Esophagus muscularis mucosa (tissue), 4 donors: ENCODE results near the gene OTX1. TPM values are rescaled to one million over a fixed set of nuclear protein-coding genes. Genes with fewer than 3 reads are reported as not detected.
"Not testable (repeated sequence)": the region's sequence is repeated elsewhere in the genome, so short reads cannot be mapped to it uniquely, and the experiment has no call there.

Experiments used
- DNase-seq: peaks from one replicate; pipeline ENCODE4 v3.0.0-alpha.2; 2017; ENCODE audit errors: extremely low spot score
- H3K27ac ChIP-seq, 4 donors: fragments of 200-600 bp; sonication (generic); replicated peaks in 1 of 4; 1 replicate in 3 of 4; 2 replicates in 1 of 4; pipeline ENCODE4 v1.5.1; 2016 to 2019; ENCODE audit warnings: mild to moderate bottlenecking in 1 of 4
- H3K27me3 ChIP-seq, 4 donors: fragments of 200-600 bp; sonication (generic); one replicate each; pipeline versions ENCODE4 v1.5.1 to v1.6.0; 2016 to 2019
- H3K36me3 ChIP-seq, 4 donors: fragments of 200-600 bp; sonication (generic); one replicate each; pipeline ENCODE4 v1.5.1; 2016 to 2019
- H3K4me1 ChIP-seq, 4 donors: fragments of 200-600 bp; sonication (generic); one replicate each; pipeline ENCODE4 v1.5.1; 2016 to 2019
- H3K4me3 ChIP-seq, 4 donors: fragments of 200-600 bp; sonication (generic); 1 replicate in 2 of 4; 2 replicates in 2 of 4; pipeline ENCODE4 v1.5.1; 2016 to 2019; ENCODE audit warnings: mild to moderate bottlenecking in 4 of 4, moderate library complexity in 1 of 4
- H3K9me3 ChIP-seq, 4 donors: fragments of 200-600 bp; sonication (generic); 1 replicate in 3 of 4; 2 replicates in 1 of 4; pipeline ENCODE4 v1.5.1; 2016 to 2019
- CTCF ChIP-seq, 3 experiments: fragments of 200-600 bp in 2 of 3; fragments of 450-650 bp in 1 of 3; sonication (generic) in 2 of 3; IDR thresholded peaks; one replicate each; pipeline ENCODE4 v1.5.1; 2017 to 2019; ENCODE audit warnings: antibody characterized with exemption in 3 of 3, mild to moderate bottlenecking in 2 of 3, moderate library complexity in 1 of 3
- EP300 ChIP-seq: sonication (generic); formaldehyde crosslinking; IDR thresholded peaks from one replicate; pipeline ENCODE4 v1.6.1; 2017; ENCODE audit warnings: antibody characterized with exemption
- POLR2A ChIP-seq: fragments of 450-650 bp; IDR thresholded peaks from one replicate; pipeline ENCODE4 v1.6.1; 2017; ENCODE audit warnings: antibody characterized with exemption, moderate library complexity, mild to moderate bottlenecking, low read depth
- POLR2AphosphoS5 ChIP-seq, 2 donors: sonication (generic); formaldehyde crosslinking; IDR thresholded peaks; one replicate each; pipeline ENCODE4 v1.6.1; 2017; ENCODE audit warnings: antibody characterized with exemption in 2 of 2
- WGBS: methylation state at CpG from one replicate; pipeline ENCODE4 v1.1.5; 2018; 5-methylcytosine and 5-hydroxymethylcytosine counted together
- intact Hi-C: fragments of 100-400 bp; cut with DNase I; formaldehyde crosslinking; loops from one replicate; pipeline ENCODE4 v1.15.1; 2023
- total RNA-seq, 4 donors: library from RNA; depleted of rRNA; stranded (reverse); fragments of >200 nt; gene quantifications; one replicate each; pipeline versions ENCODE4 v1.1.0 to v1.2.1, GENCODE V29; 2016

OTX1 gene
- total RNA-seq, 4 donors from 2014 or later, result 0.26 TPM; not detected in 3

DNA sequence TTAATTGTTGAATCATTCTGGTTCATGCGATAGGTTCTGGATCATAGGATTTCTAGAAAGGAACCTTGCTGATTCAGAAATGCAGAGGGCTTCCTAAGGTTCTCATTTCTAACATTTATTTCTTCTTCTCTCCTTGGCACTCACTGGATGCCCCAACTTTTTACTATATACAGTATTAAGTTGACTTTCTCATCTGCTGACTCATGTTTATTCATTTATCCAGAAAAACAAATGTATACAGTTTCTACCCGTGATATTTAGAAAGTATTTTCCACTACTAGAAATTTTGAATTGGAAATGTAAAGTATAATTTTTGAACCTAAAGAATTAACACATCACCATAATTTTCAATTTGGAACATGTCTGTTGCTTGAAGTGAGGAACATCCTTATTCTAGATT is 32.2 kb upstream of the OTX1 start:
- Histone ChIP-seq H3K4me1 (no peaks in the 10 kb centered on the region), H3K27me3 (no peaks in the 10 kb centered on the region), H3K27ac (no peak overlapping the region), H3K36me3 (peaks cover 8 to 54% (median 16%) of the 10 kb centered on the region in 4 donors), H3K9me3 (no peaks in the 10 kb centered on the region), H3K4me3 (no peak overlapping the region)
- DNase-seq, result no peak
- intact Hi-C loops, result no loop called here
- TF ChIP-seq POLR2AphosphoS5 (IDR thresholded peaks at IDR 0.05), result no peak
- TF ChIP-seq POLR2A, result no peak
- no peak for TF ChIP-seq EP300
- TF ChIP-seq CTCF (IDR thresholded peaks at IDR 0.05), result no peak
- WGBS, result 91% methylated on average over 2 of the region's 2 CpGs

GRCh38 chr2:63019686-63020085 is 30.9 kb upstream of the OTX1 start:
- H3K4me1 ChIP-seq, H3K9me3 ChIP-seq, H3K27ac ChIP-seq, intact Hi-C loops, H3K27me3 ChIP-seq, DNase-seq, H3K4me3 ChIP-seq: not testable (repeated sequence)
- 90% methylated on average over 8 of the region's 8 CpGs for WGBS
- H3K36me3 ChIP-seq, result peaks cover 8 to 49% (median 15%) of the 10 kb centered on the region in 4 donors

GRCh38 chr2:63023444-63023843 is 27.2 kb upstream of the OTX1 start:
- Histone ChIP-seq H3K4me1 (no peaks in the 10 kb centered on the region), H3K27ac (no peak overlapping the region), H3K4me3 (no peak overlapping the region), H3K27me3 (no peaks in the 10 kb centered on the region), H3K36me3 (peaks cover 11 to 49% (median 19%) of the 10 kb centered on the region in 4 donors), H3K9me3 (no peaks in the 10 kb centered on the region)
- peak in 1 of 3 experiments; percentile 11 for TF ChIP-seq CTCF (IDR thresholded peaks at IDR 0.05)
- TF ChIP-seq POLR2A, result no peak
- no peak for DNase-seq
- WGBS, result 0% methylated on average over 1 of the region's 1 CpG
- intact Hi-C loops, result no loop called here

- no peaks in the 10 kb centered on the region for H3K9me3 ChIP-seq
- H3K27me3 ChIP-seq, result no peaks in the 10 kb centered on the region
- H3K4me1 ChIP-seq, result no peaks in the 10 kb centered on the region
- H3K4me3 ChIP-seq, result no peak overlapping the region
- no peak overlapping the region for H3K27ac ChIP-seq
- peaks cover 5 to 55% (median 12%) of the 10 kb centered on the region in 4 donors for H3K36me3 ChIP-seq
- no peak for TF ChIP-seq POLR2AphosphoS5 (IDR thresholded peaks at IDR 0.05)
- no peak for DNase-seq
- whole genome bisulfite sequencing, result 92% methylated on average over 2 of the region's 2 CpGs
- intact Hi-C loops, result no loop called here
Observed at GRCh38 chr2:63027220-63027619, 23.4 kb upstream of the OTX1 start.

DNA sequence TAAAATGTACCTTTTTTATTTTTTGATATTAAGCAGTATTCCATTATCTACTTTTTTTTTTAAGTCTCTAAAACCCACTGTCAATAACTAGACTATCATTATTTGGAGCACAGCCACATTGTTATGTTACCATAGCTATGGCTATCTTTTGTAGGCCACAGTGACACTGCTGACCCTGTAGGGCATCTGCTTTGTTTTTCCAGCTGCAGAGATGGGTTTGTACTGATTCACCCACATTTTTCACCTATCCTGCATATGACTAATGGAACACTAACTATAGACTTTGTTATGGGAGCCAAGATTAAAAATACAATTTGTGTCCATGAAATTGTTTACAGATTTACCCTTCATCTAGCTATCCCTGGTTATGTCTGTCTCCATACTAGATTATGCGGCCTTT is 21.6 kb upstream of the OTX1 start:
- DNase-seq, result no peak
- intact Hi-C loops, result no loop called here
- TF ChIP-seq CTCF (IDR thresholded peaks at IDR 0.05), result no peak
- TF ChIP-seq POLR2A, result no peak
- TF ChIP-seq EP300, result no peak
- TF ChIP-seq POLR2AphosphoS5 (IDR thresholded peaks at IDR 0.05), result no peak
- Histone ChIP-seq H3K4me1 (no peaks in the 10 kb centered on the region), H3K27ac (no peak overlapping the region), H3K9me3 (no peaks in the 10 kb centered on the region), H3K27me3 (no peaks in the 10 kb centered on the region), H3K36me3 (peaks cover 3 to 45% (median 8%) of the 10 kb centered on the region in 4 donors), H3K4me3 (no peak overlapping the region)
- WGBS, result 92% methylated on average over 1 of the region's 1 CpG

- no peak for TF ChIP-seq CTCF (IDR thresholded peaks at IDR 0.05)
- no peak for TF ChIP-seq EP300
- no peak for TF ChIP-seq POLR2A
- TF ChIP-seq POLR2AphosphoS5 (IDR thresholded peaks at IDR 0.05), result no peak
- H3K4me1 ChIP-seq, result no peaks in the 10 kb centered on the region
- no peaks in the 10 kb centered on the region for H3K27me3 ChIP-seq
- H3K27ac ChIP-seq, result no peak overlapping the region
- no peaks in the 10 kb centered on the region for H3K9me3 ChIP-seq
- DNase-seq, result no peak
- H3K36me3 ChIP-seq, result peaks cover 0 to 37% (median 2%) of the 10 kb centered on the region in 4 donors
- intact Hi-C loops, result no loop called here
- H3K4me3 ChIP-seq, result no peak overlapping the region
- WGBS, result 91% methylated on average over 4 of the region's 4 CpGs
Observed at GRCh38 chr2:63034526-63034925, 16.1 kb upstream of the OTX1 start.
